ENCODE results near the gene MRGPRE.

MRGPRE gene

DNA sequence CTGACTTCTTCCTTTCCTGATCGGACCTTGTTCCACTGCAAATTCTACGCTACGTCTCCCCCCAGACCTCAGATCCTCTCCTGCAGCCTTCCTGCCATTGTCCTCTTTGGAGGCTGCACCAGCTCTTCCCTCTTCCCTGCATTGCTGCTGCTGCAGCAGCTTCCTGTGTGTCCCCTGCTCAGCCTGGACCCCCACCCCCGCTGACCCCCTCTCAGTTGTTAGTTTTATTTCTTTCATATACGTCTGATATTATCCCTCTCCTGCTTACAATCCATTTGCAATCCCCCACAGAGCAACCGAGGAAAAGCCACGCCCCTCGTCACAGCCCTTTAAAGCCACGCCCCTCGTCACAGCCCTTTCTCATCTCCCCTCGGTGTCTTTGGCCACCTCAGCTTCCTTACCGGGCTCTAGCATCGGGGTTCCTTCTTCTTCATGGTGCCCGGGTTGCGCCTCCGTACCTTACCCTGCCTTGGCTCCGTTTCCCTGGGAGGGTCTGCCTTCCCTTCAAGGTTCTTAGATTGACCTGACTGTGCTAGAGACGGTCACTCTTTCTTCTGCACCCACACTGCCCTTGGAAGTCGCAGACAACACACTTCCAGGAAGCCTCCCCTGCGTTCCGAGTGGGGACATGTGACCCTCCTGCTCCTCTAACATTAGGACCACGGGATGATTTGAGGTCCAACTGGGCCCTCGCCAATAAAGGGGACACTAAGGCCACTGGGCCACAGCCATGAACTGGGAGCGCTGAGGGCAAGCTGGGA, 18.4 kb downstream of the MRGPRE start:
- no peak for DNase-seq

- DNase-seq: no peak
Measured at GRCh38 chr11:3208272-3208671, 23.9 kb downstream of the MRGPRE start.

GRCh38 chr11:3207526-3208189, 24.6 kb downstream of the MRGPRE start:
- DNase-seq: no peak

DNA sequence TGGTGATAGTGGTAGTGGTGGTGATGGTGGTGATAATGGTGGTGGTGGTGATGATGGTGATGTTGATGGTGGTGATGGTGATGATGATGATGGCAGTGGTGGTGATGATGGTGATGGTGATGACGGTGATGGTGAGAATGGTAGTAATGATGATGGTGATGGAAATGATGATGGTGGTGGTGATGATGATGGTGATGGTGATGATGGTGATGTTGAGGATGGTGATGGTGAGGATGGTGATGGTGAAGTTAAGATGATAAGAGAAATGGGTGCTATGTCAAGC, 25.4 kb downstream of the MRGPRE start:
- no peak for DNase-seq

DNA sequence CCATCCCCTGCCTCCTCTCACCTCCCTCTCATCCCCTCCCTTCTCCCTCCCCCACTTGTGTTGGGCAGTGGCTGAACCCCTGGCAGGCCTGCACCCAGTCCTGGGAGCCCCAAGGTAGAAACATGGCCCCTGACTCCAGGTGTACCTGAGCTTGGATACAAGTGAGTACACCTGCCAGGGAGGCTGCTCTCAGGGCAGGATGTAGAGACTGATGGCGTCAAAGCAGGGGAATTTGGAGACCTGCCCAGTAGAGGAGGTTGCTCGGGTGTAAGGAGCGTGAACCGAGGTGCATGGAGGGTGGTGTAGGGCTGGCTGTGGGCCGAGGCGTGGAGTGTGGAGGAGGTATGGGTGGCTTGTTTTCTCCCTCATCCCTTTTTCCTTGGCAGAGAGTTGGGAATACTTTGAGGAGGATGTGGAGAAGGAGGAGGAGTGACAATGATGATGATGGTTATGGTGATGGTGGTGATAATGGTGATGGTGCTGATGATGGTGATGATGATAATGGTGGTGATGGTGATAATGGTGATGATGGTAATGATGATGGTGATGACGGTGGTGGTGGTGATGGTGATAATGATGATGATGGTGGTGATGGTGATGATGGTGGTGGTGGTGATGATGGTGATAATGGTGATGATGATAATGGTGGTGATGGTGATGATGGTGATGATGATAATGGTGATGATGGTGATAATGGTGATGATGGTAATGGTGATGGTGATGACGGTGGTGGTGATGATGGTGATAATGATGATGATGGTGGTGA, 25.9 kb downstream of the MRGPRE start:
- DNase-seq: no peak

DNA sequence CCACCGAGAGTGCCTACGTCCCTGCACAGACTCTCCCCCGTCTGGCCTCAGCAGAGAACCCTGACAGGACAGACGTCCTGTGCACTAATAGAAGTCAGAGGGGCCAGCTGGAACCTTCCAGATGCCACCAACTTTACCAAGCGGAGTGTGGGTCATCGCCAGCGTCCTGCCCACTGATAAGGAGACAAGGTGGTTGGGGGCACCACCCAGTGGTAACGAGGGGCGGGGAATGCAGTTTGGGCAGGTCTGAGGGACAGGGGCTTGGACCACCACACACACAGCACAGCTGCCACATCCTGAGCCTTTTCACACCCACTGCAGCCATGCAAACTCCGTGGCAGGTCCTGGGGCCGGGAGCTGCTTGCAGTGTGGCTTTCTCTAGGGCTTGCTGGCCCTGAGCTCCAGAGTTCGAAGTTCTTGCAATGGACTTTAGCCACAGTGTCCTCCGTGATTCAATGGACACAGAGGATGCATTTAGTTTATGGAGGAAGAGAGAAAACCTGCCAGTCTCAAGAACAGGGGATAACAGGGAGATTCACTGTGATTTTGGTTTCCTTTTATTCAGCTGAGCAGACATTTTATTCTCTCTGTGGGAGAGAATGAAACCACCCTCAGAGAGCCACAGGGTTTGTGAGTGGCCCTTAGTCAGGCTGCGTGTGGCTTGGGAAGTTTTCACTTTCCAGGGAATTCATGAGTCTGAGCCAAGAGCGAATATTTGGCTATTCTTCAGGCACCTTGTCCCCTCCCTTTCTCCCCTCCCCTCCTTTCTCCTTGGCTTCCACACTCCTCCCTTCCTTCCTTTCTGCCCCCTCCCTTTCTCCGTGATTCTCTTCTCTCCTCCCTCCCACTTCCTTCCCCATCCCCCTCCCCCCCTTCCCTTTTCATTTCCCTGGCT, 26.7 kb downstream of the MRGPRE start:
- no peak for DNase-seq

GRCh38 chr11:3204141-3205015, 27.8 kb downstream of the MRGPRE start:
- DNase-seq: no peak

- no peak for DNase-seq
Measured at GRCh38 chr11:3203221-3204043, 28.8 kb downstream of the MRGPRE start.

DNA sequence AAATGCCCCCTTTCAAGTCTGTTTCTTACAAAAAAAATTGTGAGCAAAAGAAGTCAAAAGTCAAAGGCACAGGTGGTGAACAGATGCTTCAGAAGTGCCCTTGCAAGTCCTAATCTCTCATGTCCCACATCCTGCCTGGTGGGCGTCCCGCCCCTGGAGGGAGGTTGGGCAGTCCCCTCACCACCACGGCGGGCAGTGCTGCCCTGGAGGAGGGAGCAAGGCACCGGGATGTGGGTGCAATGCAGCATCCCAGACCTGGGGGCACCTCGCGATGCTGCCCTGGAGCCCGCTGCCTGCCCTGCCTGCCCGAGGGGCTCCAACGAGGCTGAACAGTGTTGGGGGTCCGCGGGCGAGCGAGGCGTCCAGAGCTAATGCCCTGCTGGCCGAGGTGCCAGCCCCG, 29.5 kb downstream of the MRGPRE start:
- DNase-seq: no peak

DNA sequence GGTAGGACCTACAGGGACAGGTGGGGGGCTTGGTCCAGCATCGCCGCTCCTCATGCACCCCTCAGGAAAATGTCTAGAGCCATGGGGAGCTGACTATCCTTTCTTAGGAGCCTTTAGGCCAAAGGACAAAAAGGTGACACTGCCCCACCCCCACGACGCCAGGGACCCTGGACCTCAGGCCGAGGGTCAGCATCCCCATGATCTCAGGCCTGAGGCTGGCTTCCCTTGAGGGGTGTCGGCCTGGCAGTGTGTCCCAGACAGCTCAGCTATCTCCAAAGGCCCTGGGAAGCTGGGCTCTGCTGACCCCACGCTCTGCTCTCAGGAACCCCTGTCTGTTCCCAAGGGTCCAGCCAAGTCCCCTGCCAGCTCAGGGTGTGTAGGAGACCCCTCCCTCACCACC, 29.9 kb downstream of the MRGPRE start:
- DNase-seq: no peak

GRCh38 chr11:3201677-3202181, 30.5 kb downstream of the MRGPRE start:
- DNase-seq: no peak

- DNase-seq: no peak
Measured at GRCh38 chr11:3201112-3201581, 31.1 kb downstream of the MRGPRE start.

DNA sequence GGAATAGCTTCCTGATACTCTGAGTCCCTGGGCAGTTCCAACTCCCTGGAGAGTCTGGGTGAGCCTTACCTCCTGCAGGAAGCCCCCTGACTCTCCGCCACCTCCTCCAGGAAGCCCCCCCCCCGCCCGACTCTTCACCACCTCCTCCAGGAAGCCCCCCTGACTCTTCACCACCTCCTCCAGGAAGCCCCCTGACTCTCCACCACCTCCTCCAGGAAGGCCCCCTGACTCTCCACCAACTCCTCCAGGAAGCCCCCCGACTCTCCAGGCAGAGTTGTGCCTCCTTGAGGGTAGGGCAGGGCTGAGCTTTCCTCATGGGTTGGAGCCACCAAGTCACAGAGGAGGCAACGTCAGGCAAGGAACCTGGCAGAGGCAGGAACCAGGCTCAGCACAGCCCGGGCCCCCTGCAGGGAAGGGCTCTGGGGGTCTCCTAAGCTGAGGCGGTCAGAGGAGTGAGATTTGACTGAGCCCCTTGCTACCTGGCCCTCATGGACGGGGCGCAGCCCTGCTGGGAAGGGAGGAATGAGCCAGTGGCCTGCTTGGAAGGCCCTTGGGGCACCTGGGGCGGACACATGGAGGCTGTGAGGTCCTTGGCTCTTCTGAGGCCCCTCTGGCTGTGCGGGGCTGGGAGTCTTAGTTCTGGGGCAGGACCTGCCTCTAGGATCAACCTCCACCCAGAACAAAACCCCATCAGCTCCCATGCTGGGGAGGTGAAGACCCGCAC, 31.7 kb downstream of the MRGPRE start:
- DNase-seq: no peak

DNA sequence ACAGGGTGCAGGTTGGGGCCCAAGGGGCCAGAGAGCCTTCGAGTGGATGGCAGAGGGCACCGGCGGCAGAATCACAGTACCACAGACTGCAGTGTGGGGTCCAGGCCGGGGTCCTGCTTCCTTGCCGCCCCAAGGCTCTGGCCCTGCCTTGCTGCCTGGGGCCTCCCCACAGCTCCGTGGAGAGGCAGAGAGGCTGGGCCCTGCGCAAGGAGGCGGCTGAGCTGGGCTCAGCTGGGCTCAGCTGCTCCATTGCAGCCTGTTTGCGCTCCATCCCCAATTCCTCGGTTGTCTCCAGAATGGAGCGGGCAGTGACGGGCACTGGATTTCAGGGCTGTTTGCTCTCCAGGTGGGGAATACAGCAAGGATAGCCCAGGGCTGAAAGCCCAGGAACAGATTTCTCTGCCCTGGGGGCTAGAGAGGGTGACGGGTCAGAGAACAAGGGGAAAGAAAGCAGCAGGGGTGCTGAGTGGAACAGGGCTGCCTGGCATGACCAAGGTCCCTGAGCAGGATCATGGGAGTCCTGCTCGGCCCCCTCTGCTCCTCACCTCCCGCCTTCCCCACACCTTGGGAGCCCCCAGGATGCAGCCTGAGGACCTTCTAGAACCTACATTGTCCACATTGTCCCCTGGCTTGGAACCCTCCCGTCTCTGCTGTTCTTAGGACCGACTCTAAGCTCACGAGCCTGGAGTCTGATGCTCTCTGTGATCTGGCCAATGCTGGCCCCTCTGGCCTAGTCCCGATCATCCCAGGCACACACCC, 32.5 kb downstream of the MRGPRE start:
- DNase-seq: no peak

GRCh38 chr11:3198815-3199214, 33.4 kb downstream of the MRGPRE start:
- DNase-seq: no peak

DNA sequence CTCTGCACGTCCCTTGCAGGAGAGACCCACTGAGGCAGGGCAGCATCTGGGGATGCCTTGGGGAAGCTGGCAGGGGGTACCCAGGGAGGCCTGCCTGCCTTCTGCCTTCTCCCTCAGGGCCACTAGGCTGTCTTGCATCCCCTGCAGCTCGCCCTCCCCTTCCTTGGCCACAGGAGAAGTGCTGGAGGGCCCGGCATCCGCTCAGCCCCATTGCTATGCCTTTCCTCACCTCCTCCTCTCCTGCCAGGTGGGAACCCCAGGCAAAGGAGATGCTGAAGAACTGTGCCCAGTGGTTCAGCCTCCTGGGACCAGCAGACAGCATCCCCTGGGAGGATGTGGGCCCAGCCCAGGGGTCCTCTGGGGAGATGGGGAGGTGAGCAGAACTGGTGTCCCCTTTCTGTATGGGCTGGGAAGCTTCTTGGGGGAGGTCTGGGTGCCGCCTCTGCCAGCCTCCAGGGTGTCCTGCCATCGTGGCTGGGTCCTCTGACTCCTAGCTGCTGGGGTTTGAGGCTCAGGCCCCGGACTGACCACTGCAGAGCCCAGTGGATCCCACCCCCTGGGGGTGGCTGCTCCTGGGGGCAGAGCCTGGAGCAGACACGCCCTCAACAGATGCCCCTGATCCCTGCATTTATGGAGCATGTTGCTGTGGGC, 34.2 kb downstream of the MRGPRE start:
- DNase-seq: no peak

DNA sequence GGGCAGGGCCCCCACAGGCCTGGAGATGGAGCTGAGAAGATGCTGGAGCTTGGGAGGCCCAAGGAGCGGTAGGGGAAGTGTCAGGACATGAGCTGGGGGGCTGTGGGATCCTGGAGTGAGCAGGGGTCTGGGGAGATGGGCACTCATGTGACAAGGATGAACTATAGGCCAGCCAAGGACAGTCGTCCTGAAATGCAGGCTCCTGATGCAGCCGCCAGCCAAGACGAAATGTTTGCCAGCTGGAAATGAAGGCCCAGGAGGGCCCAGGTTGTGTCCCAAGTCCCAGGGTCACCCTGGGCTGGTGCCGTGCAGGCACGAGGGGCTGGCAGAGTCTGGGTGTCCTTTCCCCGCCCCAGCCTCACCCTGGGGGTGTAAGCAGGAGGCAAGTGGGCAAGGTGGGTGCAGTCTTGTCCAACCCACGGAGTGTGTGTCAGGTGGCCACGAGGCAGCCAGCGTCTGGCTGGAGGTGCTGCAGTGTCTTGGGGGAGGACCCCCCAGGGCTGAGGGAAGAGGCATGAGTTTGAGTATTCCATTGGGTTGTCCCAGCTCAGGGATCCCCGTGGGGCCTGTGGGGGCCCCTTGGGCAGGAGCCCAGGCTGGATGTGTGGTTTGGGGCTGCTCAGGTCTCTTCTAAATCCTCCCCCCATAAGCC, 35.0 kb downstream of the MRGPRE start:
- no peak for DNase-seq
